ENCODE measurements around the gene STARD4. TPM values are rescaled to one million over a fixed set of nuclear protein-coding genes. Genes with fewer than 3 reads are reported as not detected.

The STARD4 gene
- polyA plus RNA-seq, 5 donors = 28.9 to 49.1 (median 37.3) TPM

GRCh38 chr5:111478266-111478665 lies 34.1 kb downstream of the STARD4 start:
- DNase-seq = no peak

- DNase-seq = no peak
Measured at GRCh38 chr5:111472579-111472978, 39.8 kb downstream of the STARD4 start.

GRCh38 chr5:111472096-111472495 lies 40.2 kb downstream of the STARD4 start:
- no peak for DNase-seq

- DNase-seq = no peak
Measured at GRCh38 chr5:111469903-111470302, 42.4 kb downstream of the STARD4 start.

GRCh38 chr5:111469293-111469896 lies 42.9 kb downstream of the STARD4 start:
- DNase-seq = no peak

GRCh38 chr5:111463311-111463710 lies 49.0 kb downstream of the STARD4 start:
- no peak for DNase-seq

GRCh38 chr5:111461934-111462333 lies 50.4 kb downstream of the STARD4 start:
- no peak for DNase-seq

- DNase-seq = no peak
Measured at GRCh38 chr5:111461255-111461671, 51.1 kb downstream of the STARD4 start.

GRCh38 chr5:111454776-111455175 lies 57.6 kb downstream of the STARD4 start:
- peak; percentile 22 to 44 for DNase-seq

GRCh38 chr5:111454198-111454622 lies 58.1 kb downstream of the STARD4 start:
- DNase-seq = peak; percentile 81

GRCh38 chr5:111453747-111454146 lies 58.6 kb downstream of the STARD4 start:
- peak; percentile 9 to 23 for DNase-seq

GRCh38 chr5:111453295-111453694 lies 59.0 kb downstream of the STARD4 start:
- no peak for DNase-seq

GRCh38 chr5:111447822-111448221 lies 64.5 kb downstream of the STARD4 start:
- DNase-seq = peak in 1 of 2 donors; percentile 6

- no peak for DNase-seq
Measured at GRCh38 chr5:111447099-111447498, 65.2 kb downstream of the STARD4 start.

Other genes with a start within 250 kb of the STARD4 start
- 1,000 to 10,000 TPM in 3 of 5 donors, 100 to 1,000 TPM in 2; 900 to 1,356 (median 1,198) TPM for gene NREP, start 244.7 kb upstream of the STARD4 start, polyA plus RNA-seq (ENCODE audit: insufficient read depth in 1 of 5, insufficient read length in 5 of 5, low replicate concordance in 1 of 5)

Data from right lung (tissue), 5 donors.